Activated T-helper 2 cell treated with anti-CD3 and anti-CD28 coated beads, Interferon-gamma antibody, Interleukin-2, Interleukin-4, amounts not matched to agents 10 μg/mL and 5 μg/mL and 100 μg/mL, durations not matched to agents 14 hours and 24 hours and 36 hours (primary cell): ENCODE results near the gene REXO1. TPM values are rescaled to one million over a fixed set of nuclear protein-coding genes. Genes with fewer than 3 reads are reported as not detected.

Source experiments
- DNase-seq: peaks from one replicate; pipeline ENCODE4 v3.0.0; 2021; ENCODE audit warnings: low spot score
- H3K27ac Mint-ChIP-seq: one replicate; pipeline ENCODE4 v1.8.0; 2021; ENCODE audit warnings: mixed read lengths
- H3K27me3 Mint-ChIP-seq: one replicate; pipeline ENCODE4 v1.8.0; 2021; ENCODE audit warnings: low read depth, mixed read lengths
- H3K36me3 Mint-ChIP-seq: one replicate; pipeline ENCODE4 v1.8.0; 2021; ENCODE audit warnings: low read depth, mixed read lengths
- H3K4me1 Mint-ChIP-seq: one replicate; pipeline ENCODE4 v1.8.0; 2021; ENCODE audit warnings: low read depth, mixed read lengths
- H3K4me3 Mint-ChIP-seq: one replicate; pipeline ENCODE4 v1.8.0; 2021; ENCODE audit warnings: low read depth, mild to moderate bottlenecking, moderate library complexity, mixed read lengths
- H3K9me3 Mint-ChIP-seq: one replicate; pipeline ENCODE4 v1.8.0; 2021; ENCODE audit warnings: mixed read lengths
- intact Hi-C: fragments of 100-400 bp; cut with micrococcal nuclease; formaldehyde crosslinking; loops from one replicate; pipeline ENCODE4 v1.15.1; 2023
- total RNA-seq: library from RNA; stranded (reverse); gene quantifications from 2 replicates; pipeline ENCODE4 v1.2.3, GENCODE V29; 2022

The REXO1 gene
- total RNA-seq, 1 donor from 2014 or later, result 55.2 TPM

DNA sequence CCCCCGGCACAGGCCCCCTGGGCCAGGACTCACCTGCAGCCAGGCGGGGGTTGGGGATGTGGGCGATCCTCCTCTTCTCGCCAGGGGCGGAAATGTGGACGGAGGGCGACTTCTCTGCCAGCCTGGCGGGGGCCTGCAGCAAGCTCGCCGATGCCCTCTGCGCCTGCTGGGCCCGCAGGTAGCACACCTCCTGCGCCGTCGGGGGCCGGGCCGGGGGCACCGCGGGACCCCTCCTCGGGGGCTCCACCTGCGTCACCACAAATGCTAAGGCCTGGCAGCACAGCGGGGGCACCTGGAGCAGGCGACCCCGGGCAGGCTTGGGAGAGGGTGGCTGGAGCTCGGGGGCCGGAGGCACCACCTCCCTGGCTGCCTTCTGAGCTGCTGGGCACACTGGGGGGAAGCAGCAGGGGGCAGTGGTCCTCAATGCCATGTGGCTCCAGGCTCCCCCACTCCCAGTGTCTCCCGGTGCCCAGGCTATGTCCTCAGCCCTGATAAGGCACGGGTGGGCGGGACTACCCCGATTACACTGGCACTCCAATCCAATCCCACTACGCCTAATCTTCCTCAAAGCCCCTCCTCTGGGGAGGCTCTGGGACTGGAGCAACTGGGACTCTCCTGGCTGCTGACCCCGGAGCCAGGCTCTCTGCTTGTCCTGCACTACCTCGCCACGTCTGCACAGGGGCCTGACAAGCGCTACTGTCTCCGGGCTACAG, 24.6 kb downstream of the REXO1 start:
- no peaks in the 10 kb centered on the region for H3K27me3 Mint-ChIP-seq
- H3K4me1 Mint-ChIP-seq, result no peaks in the 10 kb centered on the region
- H3K27ac Mint-ChIP-seq, result no peak overlapping the region
- no peaks in the 10 kb centered on the region for H3K9me3 Mint-ChIP-seq
- H3K36me3 Mint-ChIP-seq, result peaks cover 27% of the 10 kb centered on the region
- no peak for DNase-seq
- H3K4me3 Mint-ChIP-seq, result no peak overlapping the region
- intact Hi-C loops, result no loop called here

DNA sequence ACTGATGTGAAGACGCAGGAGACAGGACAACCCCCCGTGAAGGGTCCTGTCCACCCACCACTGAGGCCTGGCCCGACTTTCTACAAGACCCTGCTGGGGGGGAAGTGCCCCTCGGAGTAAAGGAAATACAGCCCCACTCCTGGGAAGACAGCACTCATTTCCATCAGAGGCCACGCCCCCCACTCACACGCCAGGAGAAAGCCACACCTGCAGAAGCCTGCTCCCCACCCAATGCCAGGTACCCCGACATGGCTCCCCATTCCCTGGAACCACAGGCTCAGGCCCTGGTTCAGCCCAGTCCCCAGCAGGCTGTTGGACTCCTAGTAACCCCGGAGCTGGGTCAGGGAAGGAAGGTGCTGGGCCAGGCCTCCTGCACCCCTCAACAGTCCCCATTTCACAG, 25.3 kb downstream of the REXO1 start:
- Mint-ChIP-seq H3K4me3 (no peak overlapping the region), H3K27ac (no peak overlapping the region), H3K9me3 (no peaks in the 10 kb centered on the region), H3K36me3 (peaks cover 30% of the 10 kb centered on the region), H3K4me1 (no peaks in the 10 kb centered on the region), H3K27me3 (no peaks in the 10 kb centered on the region)
- DNase-seq, result no peak
- intact Hi-C loops, result no loop called here

DNA sequence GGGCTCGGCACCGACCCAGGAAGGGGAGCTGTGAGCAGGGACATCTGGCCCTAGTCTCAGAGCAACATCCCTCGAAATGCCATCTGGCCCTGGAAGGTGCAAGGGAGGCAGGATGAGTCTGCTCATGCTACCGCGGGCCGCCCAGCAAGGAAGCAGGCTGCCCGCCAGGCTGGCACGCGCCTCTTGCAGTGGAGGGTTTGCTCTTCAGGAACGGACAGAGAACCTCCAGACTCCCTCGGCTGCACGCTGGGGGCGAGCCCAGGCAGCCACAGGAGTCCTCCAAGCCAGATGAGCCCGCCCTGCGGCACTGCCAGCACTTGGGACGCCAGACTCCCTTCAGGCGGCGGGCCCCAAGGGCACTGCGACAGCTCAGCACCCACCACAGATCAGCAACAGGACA, 26.1 kb downstream of the REXO1 start:
- no peak for DNase-seq
- Mint-ChIP-seq H3K9me3 (no peaks in the 10 kb centered on the region), H3K27ac (no peak overlapping the region), H3K27me3 (no peaks in the 10 kb centered on the region), H3K4me1 (no peaks in the 10 kb centered on the region), H3K36me3 (peaks cover 31% of the 10 kb centered on the region), H3K4me3 (no peak overlapping the region)
- intact Hi-C loops, result no loop called here

DNA sequence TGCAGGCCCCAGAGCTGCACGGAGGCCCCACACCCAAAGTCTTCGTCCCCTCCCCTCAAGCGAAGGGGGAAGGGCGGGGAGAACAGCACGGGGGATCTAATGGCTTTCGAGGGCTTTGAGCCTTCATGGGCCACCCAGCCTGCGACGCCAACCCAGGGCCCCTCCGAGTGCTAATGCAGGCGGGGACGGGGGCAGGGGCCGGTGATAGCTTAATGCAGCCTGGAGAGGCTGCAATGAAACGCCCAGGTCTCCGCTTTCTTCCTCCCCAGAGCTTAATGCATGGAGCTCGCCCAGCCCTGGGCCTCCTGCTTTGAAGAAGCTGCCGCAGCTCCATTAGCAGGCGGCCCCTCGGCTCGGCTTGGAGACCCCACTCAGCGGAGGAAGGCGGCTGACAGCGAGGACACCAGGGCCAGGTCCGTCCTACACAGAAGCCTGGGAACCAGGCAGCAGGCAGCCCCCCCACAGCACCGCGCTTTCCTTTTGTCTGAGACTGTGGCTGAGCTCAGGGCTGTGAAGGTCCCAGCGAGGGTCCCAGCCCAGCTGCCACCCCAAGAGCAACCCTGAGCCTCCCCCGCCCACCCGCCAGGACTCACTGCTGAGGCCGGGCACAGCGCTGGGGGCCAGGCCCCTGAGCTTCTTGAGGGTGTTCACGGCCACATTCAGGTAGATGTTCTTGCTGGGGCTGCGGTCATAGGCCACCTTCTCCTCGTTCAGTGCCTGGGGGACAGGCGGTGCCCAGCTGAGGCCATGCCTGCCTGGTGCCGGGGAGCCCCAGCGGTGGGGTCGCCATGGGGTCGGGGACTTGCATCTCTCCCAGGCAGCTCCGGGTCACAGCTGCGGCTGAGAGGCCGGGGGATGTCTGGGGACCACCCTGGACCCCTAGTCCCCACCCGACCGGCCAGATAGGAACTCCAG, 28.7 kb downstream of the REXO1 start:
- no peak overlapping the region for H3K27ac Mint-ChIP-seq
- no peaks in the 10 kb centered on the region for H3K4me1 Mint-ChIP-seq
- intact Hi-C loops, result no loop called here

DNA sequence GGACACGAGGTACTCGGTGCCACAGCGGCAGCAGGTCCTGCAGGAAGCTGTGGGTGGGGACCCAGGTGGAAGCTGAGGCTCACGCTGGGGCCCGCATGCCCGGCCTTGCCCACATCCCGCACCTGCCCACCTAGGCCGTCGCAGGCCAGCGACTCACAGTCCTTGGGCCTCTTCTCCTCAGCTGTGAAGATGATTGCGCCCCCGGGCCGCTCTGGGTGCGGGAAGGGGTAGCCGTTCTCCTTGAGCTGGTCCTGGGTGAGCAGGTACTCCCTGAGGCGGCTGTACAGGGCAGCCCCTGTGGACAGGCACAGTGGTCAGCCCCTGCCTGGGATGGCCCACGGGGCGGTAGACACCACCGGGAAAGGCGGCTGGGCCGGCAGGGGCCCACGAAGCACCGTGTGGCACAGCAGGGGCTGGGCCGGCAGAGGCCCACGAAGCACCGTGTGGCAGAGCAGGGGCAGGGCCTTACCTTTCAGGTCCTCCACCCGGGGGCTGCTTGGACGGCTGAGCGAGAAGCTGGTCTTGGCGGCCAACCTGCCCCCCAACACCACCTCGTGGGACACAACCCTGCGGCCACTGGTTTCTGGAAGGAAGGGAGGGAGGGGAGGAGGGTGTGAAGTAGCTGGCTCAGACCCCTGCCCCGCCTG, 29.6 kb downstream of the REXO1 start:
- Mint-ChIP-seq H3K4me3 (no peak overlapping the region), H3K4me1 (peaks cover under 1% of the 10 kb centered on the region), H3K27me3 (no peaks in the 10 kb centered on the region), H3K9me3 (no peaks in the 10 kb centered on the region), H3K27ac (no peak overlapping the region), H3K36me3 (peaks cover 29% of the 10 kb centered on the region)
- intact Hi-C loops, result no loop called here
- DNase-seq, result no peak

More for the DNA sequence above, 28.7 kb downstream of the REXO1 start:
- Mint-ChIP-seq H3K9me3 (no peaks in the 10 kb centered on the region), H3K4me3 (no peak overlapping the region), H3K27me3 (no peaks in the 10 kb centered on the region), H3K36me3 (peaks cover 36% of the 10 kb centered on the region)
- DNase-seq, result no peak

DNA sequence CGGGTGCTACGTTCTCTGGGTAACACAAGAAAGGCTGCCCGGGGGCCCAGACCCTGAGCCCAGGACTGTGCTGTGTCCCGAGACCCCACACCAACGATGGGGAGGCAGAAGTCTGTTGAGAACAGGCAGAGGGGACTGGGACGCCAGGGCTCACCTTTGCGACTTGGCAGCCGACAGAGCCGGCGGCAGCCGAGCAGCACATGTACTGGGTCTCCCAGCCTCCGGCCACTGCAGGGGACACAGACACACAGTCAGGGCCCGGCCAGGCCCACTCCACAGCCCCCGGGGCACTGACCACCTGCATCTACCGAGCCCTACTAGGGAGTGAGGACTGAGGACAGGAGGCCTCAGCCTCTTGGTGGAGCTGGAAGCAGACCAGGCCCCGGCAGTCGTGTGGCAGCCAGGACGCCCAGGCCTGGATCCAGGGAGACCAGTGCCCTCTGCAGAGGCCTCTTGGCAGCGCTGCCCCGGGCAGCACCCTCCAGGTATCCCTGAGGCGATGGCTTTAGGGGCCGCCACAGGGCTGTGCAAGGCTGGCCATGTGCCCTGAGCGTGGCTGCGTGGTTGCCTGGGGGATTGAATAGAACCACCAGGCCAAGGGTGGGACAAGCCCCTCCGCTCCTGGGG, 30.6 kb downstream of the REXO1 start:
- intact Hi-C loops, result no loop called here
- Mint-ChIP-seq H3K4me3 (no peak overlapping the region), H3K27me3 (no peaks in the 10 kb centered on the region), H3K4me1 (peaks cover 7% of the 10 kb centered on the region), H3K27ac (no peak overlapping the region), H3K36me3 (peaks cover 26% of the 10 kb centered on the region), H3K9me3 (no peaks in the 10 kb centered on the region)
- no peak for DNase-seq

DNA sequence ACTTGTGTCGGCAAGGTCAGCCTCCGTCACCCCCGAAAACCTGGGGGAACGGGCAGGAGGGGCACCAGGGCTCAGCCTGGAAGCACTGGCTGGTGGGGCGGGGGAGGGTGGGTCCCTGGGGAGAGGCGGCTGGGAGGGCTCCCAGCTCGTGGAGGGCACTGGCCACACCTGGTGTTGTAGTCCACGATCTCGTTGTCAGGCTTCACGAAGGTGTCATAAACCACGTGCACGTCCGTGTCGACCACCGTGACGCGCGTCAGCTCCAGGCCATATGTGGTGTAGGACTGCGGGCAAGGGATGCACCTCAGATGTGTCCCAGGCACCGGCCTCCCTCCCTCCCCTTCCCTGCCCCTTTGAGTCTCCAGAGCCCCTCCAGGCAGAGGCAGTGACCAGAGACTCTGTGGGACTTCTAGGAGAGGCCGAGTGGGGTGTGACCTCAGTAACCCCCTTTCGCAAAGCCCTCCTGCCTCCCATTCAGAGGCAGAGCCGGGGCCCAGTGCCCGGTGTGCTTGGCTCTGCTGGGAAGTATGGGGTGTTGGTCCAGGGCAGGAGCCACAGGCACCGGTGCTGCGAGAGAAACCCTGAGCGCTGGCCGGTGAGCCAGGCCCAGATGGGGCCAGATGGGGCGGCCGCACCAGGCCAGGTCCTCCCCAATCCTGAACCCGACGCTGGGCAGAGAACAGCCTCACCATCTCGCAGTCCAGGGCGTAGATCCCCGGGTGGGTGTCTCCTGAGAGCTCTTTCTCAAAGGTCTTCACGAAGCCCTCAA, 31.6 kb downstream of the REXO1 start:
- no peak overlapping the region for H3K4me3 Mint-ChIP-seq
- peaks cover 19% of the 10 kb centered on the region for H3K36me3 Mint-ChIP-seq
- H3K4me1 Mint-ChIP-seq, result peaks cover 9% of the 10 kb centered on the region
- intact Hi-C loops, result no loop called here
- H3K9me3 Mint-ChIP-seq, result no peaks in the 10 kb centered on the region
- H3K27me3 Mint-ChIP-seq, result no peaks in the 10 kb centered on the region
- DNase-seq, result no peak
- no peak overlapping the region for H3K27ac Mint-ChIP-seq

DNA sequence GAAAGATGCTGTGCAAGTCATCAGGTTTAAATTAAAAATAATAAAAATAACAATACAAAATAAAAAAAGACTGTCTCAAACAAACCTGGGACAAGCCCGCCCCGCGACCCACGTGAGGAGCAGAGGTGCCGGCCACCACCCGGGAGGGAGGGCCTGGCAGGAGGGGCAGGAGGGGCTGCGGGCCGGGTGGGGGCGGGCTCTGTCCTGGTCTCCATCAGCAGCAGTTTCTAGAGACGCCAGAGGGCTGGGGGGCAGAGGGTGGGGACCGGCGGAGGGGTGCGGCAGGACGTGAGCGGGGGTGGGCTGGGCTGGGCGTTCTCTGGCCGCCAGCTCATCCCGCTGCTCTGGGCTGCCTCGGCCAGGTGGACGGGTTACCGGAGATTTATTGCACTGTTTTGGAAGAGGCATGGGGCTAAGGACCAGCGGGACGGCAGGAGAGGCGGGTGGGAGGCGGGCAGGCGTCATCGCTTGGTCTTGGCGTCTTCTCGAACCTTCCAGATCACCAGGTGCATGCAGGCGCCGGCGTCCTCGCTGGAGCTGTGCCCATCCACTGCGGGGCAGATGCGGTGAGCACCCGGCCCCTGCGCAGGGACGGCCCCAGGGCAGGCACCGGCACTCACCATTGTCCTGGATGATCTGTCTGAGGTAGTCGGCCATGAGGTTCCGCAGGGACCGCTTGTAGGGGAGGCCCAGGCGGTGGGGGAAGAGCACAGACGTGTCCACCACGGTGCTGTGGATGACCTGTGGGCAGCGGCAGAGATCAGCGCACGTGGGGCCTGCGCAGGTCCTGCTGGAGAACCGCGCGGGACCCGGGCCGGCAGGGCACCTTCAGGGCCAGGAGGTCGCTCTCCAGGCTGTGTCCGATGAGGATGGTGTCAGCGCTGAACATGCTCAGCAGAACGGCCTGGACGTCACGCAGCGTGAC, 32.4 kb downstream of the REXO1 start:
- Mint-ChIP-seq H3K27ac (no peak overlapping the region), H3K4me1 (peaks cover 11% of the 10 kb centered on the region)

DNA sequence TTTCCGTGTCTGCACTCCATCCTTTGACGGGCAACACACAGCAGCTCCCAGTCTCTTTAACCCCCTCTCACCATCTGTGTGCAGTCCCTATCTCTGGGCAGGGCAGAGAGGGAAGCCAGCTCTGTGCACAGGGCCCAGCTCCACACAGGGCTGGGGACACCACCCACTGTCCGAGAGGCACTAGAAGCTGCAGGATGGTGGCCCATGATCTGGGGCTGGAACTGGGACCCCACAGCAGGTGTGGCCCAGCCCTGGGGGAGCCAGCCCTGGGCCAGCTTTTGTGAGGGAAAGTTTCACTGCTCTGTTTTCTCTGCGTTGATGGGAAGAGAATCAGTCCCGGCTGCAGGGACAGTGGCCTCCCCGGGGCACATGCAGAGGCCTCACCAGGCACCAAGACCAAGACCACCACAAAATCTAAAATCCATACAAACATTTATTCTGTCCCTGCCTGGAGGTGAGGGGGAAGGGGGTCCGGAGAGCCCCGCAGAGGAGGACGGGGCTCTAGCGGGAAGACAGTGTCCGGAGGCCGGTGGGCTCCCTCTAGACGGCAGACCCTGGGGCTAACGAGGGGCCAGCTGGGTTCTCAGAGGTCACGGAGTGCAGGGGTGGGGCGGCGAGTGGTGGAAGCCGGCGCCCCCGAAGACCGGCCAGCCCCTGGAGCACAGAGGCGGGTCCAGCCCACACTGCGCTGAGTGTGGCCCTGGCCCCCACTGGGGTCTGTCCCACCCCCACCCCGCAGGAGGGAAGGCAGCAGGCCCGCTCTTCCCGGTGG, 33.3 kb downstream of the REXO1 start:
- Mint-ChIP-seq H3K4me3 (no peak overlapping the region), H3K27me3 (no peaks in the 10 kb centered on the region), H3K36me3 (peaks cover 15% of the 10 kb centered on the region), H3K9me3 (no peaks in the 10 kb centered on the region), H3K4me1 (peaks cover 11% of the 10 kb centered on the region), H3K27ac (no peak overlapping the region)
- no peak for DNase-seq
- intact Hi-C loops, result no loop called here

More for the DNA sequence above, 32.4 kb downstream of the REXO1 start:
- H3K36me3 Mint-ChIP-seq, result peaks cover 19% of the 10 kb centered on the region
- intact Hi-C loops, result no loop called here
- no peak overlapping the region for H3K4me3 Mint-ChIP-seq
- no peak for DNase-seq
- H3K9me3 Mint-ChIP-seq, result no peaks in the 10 kb centered on the region
- H3K27me3 Mint-ChIP-seq, result no peaks in the 10 kb centered on the region

DNA sequence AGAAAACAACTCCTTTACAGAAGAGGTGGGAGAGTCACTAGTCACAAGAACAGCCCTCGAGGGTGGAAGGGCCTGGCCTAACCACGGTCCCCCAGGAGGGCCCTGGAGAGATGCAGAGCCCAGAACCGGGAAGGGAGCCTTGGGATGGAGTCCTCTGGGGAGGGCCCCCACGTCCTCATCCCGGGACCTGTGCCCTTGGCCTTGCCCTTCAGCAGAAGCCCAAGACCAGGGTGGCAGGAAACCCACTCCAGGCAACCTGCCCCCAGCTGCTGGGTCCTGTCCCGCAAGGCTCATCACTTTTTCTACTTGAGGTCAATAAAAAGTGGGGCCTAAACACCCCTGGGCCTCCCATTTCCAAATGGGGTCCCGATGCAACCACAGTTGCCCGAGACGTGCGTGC, 33.9 kb downstream of the REXO1 start:
- peaks cover 14% of the 10 kb centered on the region for H3K36me3 Mint-ChIP-seq
- H3K9me3 Mint-ChIP-seq, result no peaks in the 10 kb centered on the region
- peaks cover 11% of the 10 kb centered on the region for H3K4me1 Mint-ChIP-seq
- no peaks in the 10 kb centered on the region for H3K27me3 Mint-ChIP-seq
- intact Hi-C loops, result no loop called here
- no peak overlapping the region for H3K27ac Mint-ChIP-seq
- H3K4me3 Mint-ChIP-seq, result no peak overlapping the region
- DNase-seq, result no peak
